ENCODE data around the gene BATF. TPM values are rescaled to one million over a fixed set of nuclear protein-coding genes. Genes with fewer than 3 reads are reported as not detected.

Gene BATF
- polyA plus RNA-seq, 1 donor from 2014 or later, result not detected

- H3K36me3 ChIP-seq (ENCODE audit: insufficient read depth, low read length), result no peaks in the 10 kb centered on the region
- no peaks in the 10 kb centered on the region for H3K27me3 ChIP-seq (ENCODE audit: insufficient read depth, low read depth, low read length)
- no peak overlapping the region for H3K27ac ChIP-seq (ENCODE audit: low read length)
- no peaks in the 10 kb centered on the region for H4K20me1 ChIP-seq (ENCODE audit: insufficient read depth)
- H3K4me3 ChIP-seq (ENCODE audit: low read length), result no peak overlapping the region
- no peaks in the 10 kb centered on the region for H3K79me2 ChIP-seq (replicated peaks; ENCODE audit: insufficient read depth, low read length)
- no peak overlapping the region for H3K4me2 ChIP-seq (ENCODE audit: low read length)
- no peak for TF ChIP-seq REST (IDR thresholded peaks at IDR 0.05; ENCODE audit: borderline replicate concordance)
- no peak for TF ChIP-seq POLR2AphosphoS5 (IDR thresholded peaks at IDR 0.05)
- H3K9ac ChIP-seq (ENCODE audit: low read length), result no peak overlapping the region
- H3F3A ChIP-seq (ENCODE audit: insufficient read depth, low read length, poor library complexity, severe bottlenecking), result no peaks in the 10 kb centered on the region
- no peaks in the 10 kb centered on the region for H3K9me2 ChIP-seq (ENCODE audit: insufficient read depth, low read length)
- no peak overlapping the region for H2AFZ ChIP-seq (ENCODE audit: low read depth, low read length)
- H3K9me3 ChIP-seq (ENCODE audit: low read length), result no peaks in the 10 kb centered on the region
Measured at GRCh38 chr14:75476274-75476995, 45.8 kb upstream of the BATF start.

DNA sequence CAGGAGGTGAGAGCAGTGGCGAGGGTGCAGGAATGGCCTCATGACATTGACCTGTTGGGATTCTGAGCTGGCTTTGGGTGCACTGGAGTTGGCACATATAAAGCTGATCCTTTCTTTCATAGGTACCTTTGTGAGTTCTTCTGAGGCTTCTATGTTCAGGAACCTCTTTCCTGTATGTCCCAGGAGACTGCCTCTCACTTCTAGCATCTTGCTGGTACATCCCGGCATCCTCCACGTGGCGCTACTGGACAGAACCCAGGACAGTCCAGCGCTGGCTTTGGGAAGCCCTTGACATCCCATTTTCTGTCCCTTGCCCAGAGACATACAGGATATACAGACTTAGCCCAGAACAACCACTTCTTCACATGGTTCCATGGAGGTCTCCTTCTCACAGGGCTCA is 44.4 kb upstream of the BATF start:
- no peaks in the 10 kb centered on the region for H3K9me2 ChIP-seq (ENCODE audit: insufficient read depth, low read length)
- no peaks in the 10 kb centered on the region for H3K36me3 ChIP-seq (ENCODE audit: insufficient read depth, low read length)
- H3K9me3 ChIP-seq (ENCODE audit: low read length), result no peaks in the 10 kb centered on the region
- H3K9ac ChIP-seq (ENCODE audit: low read length), result no peak overlapping the region
- no peaks in the 10 kb centered on the region for H3K27me3 ChIP-seq (ENCODE audit: insufficient read depth, low read depth, low read length)
- H4K20me1 ChIP-seq (ENCODE audit: insufficient read depth), result no peaks in the 10 kb centered on the region
- no peak overlapping the region for H2AFZ ChIP-seq (ENCODE audit: low read depth, low read length)
- H3K4me3 ChIP-seq (ENCODE audit: low read length), result no peak overlapping the region
- H3K27ac ChIP-seq (ENCODE audit: low read length), result no peak overlapping the region
- H3K79me2 ChIP-seq (replicated peaks; ENCODE audit: insufficient read depth, low read length), result no peaks in the 10 kb centered on the region
- no peak overlapping the region for H3K4me2 ChIP-seq (ENCODE audit: low read length)
- no peaks in the 10 kb centered on the region for H3F3A ChIP-seq (ENCODE audit: insufficient read depth, low read length, poor library complexity, severe bottlenecking)
- TF ChIP-seq MXI1 (conservative IDR thresholded peaks at IDR 0.05; ENCODE audit: poor library complexity, severe bottlenecking) (no peak), REST (IDR thresholded peaks at IDR 0.05; ENCODE audit: borderline replicate concordance) (no peak), TAF1 (IDR thresholded peaks at IDR 0.05; ENCODE audit: low read depth) (no peak), CTCF (IDR thresholded peaks at IDR 0.05; ENCODE audit: poor library complexity, severe bottlenecking) (no peak), POLR2AphosphoS5 (IDR thresholded peaks at IDR 0.05) (no peak), RAD21 (conservative IDR thresholded peaks at IDR 0.05) (no peak), EP300 (conservative IDR thresholded peaks at IDR 0.05; ENCODE audit: poor library complexity, severe bottlenecking) (no peak), EZH2 (IDR thresholded peaks at IDR 0.05; ENCODE audit: borderline replicate concordance, insufficient read depth, low read length, poor library complexity, severe bottlenecking) (no peak)
